ENCODE measurements around the gene NHSL1. TPM values are rescaled to one million over a fixed set of nuclear protein-coding genes. Genes with fewer than 3 reads are reported as not detected.

Gene NHSL1
- total and polyA plus RNA-seq, 11 donors, result 13.9 to 103 (median 46.1) TPM

DNA sequence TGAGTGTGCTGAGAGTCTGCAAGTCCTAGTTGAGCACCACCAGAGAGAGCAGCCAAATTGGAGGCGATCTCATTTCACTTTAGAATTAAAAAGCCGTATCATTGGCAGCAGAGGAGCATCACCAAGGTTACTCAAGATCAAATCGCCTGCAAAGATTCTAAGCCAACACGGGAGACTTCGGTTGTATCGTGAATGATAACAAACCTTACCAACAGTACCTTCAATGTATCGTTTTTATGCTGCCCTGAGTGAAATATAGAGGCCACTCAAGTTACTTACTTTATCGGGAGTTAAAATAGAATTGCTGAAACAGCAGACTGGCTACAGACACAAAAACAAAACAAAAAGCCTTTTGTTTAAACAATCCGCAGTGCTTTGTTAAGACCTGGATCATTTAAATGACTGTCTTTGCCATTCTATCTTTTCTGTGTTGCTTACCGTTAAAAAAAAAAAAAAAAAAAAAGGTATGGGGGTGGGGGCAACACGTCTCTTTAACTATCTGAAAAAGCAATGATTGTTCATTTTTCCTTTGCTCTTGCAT, 14.2 kb downstream of the NHSL1 start:
- no peak for TF ChIP-seq POLR2A (IDR thresholded peaks at IDR 0.05)
- TF ChIP-seq, protein P1, sequence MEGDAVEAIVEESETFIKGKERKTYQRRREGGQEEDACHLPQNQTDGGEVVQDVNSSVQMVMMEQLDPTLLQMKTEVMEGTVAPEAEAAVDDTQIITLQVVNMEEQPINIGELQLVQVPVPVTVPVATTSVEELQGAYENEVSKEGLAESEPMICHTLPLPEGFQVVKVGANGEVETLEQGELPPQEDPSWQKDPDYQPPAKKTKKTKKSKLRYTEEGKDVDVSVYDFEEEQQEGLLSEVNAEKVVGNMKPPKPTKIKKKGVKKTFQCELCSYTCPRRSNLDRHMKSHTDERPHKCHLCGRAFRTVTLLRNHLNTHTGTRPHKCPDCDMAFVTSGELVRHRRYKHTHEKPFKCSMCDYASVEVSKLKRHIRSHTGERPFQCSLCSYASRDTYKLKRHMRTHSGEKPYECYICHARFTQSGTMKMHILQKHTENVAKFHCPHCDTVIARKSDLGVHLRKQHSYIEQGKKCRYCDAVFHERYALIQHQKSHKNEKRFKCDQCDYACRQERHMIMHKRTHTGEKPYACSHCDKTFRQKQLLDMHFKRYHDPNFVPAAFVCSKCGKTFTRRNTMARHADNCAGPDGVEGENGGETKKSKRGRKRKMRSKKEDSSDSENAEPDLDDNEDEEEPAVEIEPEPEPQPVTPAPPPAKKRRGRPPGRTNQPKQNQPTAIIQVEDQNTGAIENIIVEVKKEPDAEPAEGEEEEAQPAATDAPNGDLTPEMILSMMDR (IDR thresholded peaks at IDR 0.05), result no peak
- peak in 3 of 4 donors; percentile 18 to 49 (median 36) for ATAC-seq
- H3K36me3 ChIP-seq, result no peaks in the 10 kb centered on the region
- 27 to 51% (median 36%) methylated on average over 11 of the region's 11 CpGs for WGBS, 4 donors
- H3K4me3 ChIP-seq, result peak overlapping the region in 5 of 12 donors; percentile 18 to 45 (median 33)
- peaks cover 0 to 50% (median 13%) of the 10 kb centered on the region in 12 donors for H3K4me1 ChIP-seq
- no peaks in the 10 kb centered on the region for H3K9me3 ChIP-seq
- no peaks in the 10 kb centered on the region for H3K27me3 ChIP-seq
- peak overlapping the region in 11 of 12 donors; percentile 3 to 56 (median 35) for H3K27ac ChIP-seq
- no peak for DNase-seq
- intact Hi-C loops (cut with DNase I), result no loop called here

DNA sequence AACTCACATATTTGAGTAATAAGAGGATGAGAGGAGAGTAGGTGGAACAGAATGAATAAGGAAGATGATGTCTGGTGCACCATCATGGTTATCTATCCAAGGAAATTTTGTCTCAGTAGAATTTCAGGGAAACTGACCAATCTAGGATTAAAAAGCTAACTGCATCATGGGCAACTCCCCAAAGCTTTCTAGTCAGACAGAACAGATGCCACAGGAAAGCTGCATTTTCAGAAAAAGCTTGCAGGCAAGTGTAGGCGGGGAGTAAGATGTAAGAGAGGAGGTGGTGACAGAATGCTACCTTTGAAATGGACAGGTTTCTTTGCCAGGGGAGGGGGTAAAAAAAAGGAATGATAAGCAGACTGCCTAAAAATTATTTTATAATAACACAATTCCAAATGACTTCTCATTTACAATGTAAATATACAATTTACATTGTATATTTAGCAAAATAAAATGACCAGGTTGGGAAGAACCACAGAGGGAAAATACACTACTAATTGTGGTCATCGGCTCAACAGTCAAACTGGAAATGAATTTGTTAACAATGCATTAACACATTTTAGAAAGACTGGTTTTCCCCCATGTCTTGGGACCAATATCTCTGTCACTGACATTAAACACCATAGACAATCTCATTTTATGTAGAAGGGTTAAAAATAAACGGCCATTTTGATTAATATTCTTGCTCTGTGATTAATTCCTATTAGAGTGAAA, 15.1 kb downstream of the NHSL1 start:
- DNase-seq (no peak), ATAC-seq (no peak)
- Histone ChIP-seq H3K4me3 (no peak overlapping the region), H3K9me3 (no peaks in the 10 kb centered on the region), H3K4me1 (peaks cover 0 to 55% (median 13%) of the 10 kb centered on the region in 12 donors), H3K27me3 (no peaks in the 10 kb centered on the region), H3K27ac (peak overlapping the region in 3 of 12 donors; percentile 27 to 56 (median 34)), H3K36me3 (no peaks in the 10 kb centered on the region)
- WGBS, 4 donors, result 87 to 93% (median 89%) methylated on average over 3 of the region's 3 CpGs
- intact Hi-C loops (cut with DNase I), result no loop called here
- TF ChIP-seq, protein P1 (IDR thresholded peaks at IDR 0.05), result no peak
- TF ChIP-seq POLR2A (IDR thresholded peaks at IDR 0.05), result no peak

DNA sequence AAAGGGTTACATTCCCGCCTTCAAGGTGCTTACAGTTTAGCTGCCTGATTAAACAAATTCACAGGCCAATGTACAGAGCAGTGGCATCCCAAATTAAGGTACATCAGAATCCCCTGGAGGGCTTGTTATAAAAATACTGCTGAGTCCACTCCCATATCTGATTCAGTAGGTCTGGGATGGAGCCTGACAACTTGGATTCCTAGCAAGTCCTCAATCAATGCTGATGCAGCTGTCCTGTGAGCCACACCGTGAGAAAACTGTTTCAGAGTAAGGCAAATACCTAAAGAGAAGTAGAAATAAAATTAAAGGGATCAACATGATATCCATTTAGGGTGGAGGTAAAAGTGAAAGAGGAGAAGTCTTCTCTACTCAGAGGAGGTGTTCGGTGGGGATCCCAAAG, 16.5 kb downstream of the NHSL1 start:
- Histone ChIP-seq H3K36me3 (no peaks in the 10 kb centered on the region), H3K27me3 (no peaks in the 10 kb centered on the region), H3K9me3 (no peaks in the 10 kb centered on the region), H3K4me3 (no peak overlapping the region), H3K4me1 (peaks cover 0 to 52% (median 13%) of the 10 kb centered on the region in 12 donors), H3K27ac (no peak overlapping the region)
- 90 to 93% (median 92%) methylated on average over 3 of the region's 3 CpGs for WGBS, 4 donors
- no peak for DNase-seq
- TF ChIP-seq POLR2A (IDR thresholded peaks at IDR 0.05), result no peak
- TF ChIP-seq, protein P1 (IDR thresholded peaks at IDR 0.05), result no peak
- no peak for ATAC-seq
- intact Hi-C loops (cut with DNase I), result no loop called here

DNA sequence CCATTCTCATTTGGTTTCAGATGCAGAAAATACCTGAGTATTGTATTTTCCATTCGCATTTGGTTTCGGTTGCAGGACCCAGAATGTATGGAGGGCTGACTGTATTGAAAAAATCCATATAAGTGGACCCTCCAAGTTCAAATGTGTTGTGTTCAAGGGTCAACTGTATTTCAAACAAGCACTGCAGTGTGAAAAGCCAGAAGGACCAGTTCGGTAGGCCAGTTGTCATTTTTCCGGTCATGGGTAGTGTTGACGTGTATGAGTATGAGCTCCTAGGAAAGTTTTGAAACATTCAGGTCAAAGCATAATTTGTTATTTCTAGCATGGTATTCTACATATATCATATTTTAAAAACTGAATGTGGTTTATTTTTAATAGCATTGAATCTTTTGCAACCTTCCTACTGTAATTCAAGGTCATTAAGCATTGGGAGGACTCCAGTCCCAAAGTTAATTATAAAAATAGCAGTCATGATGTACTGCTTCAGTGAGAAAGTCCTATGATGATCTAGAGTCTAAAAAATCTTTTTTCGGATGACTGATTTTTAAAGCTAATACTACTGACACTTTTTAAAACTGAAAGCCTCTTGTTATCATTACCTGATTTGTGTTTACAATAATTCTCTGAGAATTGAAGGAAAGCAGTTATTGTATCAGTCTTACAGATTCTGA, 18.9 kb downstream of the NHSL1 start:
- TF ChIP-seq POLR2A (IDR thresholded peaks at IDR 0.05), result no peak
- TF ChIP-seq, protein P1 (IDR thresholded peaks at IDR 0.05), result no peak
- H3K4me1 ChIP-seq, result peaks cover 0 to 32% (median 5%) of the 10 kb centered on the region in 12 donors
- ATAC-seq, result peak in 1 of 4 donors; percentile 47
- no peak overlapping the region for H3K4me3 ChIP-seq
- H3K27me3 ChIP-seq, result no peaks in the 10 kb centered on the region
- no peak for DNase-seq
- intact Hi-C loops (cut with DNase I), result no loop called here
- H3K27ac ChIP-seq, result peak overlapping the region in 9 of 12 donors; percentile 3 to 67 (median 30)
- 66 to 77% (median 71%) methylated on average over 6 of the region's 6 CpGs for WGBS, 4 donors
- H3K36me3 ChIP-seq, result no peaks in the 10 kb centered on the region
- no peaks in the 10 kb centered on the region for H3K9me3 ChIP-seq
